ENCODE measurements around the gene CITED1.

GRCh38 chrX:72306851-72307645 is 1.3 kb upstream of the CITED1 start:
- no peak for TF ChIP-seq CTCF (IDR thresholded peaks at IDR 0.05; ENCODE audit: extremely low read depth in 1 of 2, insufficient read depth in 1 of 2, low read depth in 1 of 2, low read length in 2 of 2)
- TF ChIP-seq MAX (IDR thresholded peaks at IDR 0.05; ENCODE audit: insufficient read depth, insufficient read length), result no peak
